Gastrocnemius medialis (tissue), 4 donors: ENCODE data around the gene PIGX.

ENCODE experiments used
- CTCF ChIP-seq, 5 experiments: fragments of 450-650 bp in 3 of 5; fragments of 200-600 bp in 2 of 5; sonication (generic) in 2 of 5; IDR thresholded peaks in 4 of 5; conservative IDR thresholded peaks in 1 of 5; 1 replicate in 4 of 5; 2 replicates in 1 of 5; pipeline ENCODE4 v1.5.1; 2016 to 2019; ENCODE audit warnings: antibody characterized with exemption in 5 of 5, mild to moderate bottlenecking in 3 of 5, moderate library complexity in 3 of 5
- POLR2A ChIP-seq, 2 donors: fragments of 450-650 bp; IDR thresholded peaks; one replicate each; pipeline ENCODE4 v1.6.1; 2017; ENCODE audit warnings: antibody characterized with exemption in 2 of 2, mild to moderate bottlenecking in 2 of 2, moderate library complexity in 2 of 2

GRCh38 chr3:196688349-196688748 lies 23.8 kb upstream of the PIGX start:
- TF ChIP-seq CTCF (IDR thresholded peaks at IDR 0.05 in 4 of 5, conservative IDR thresholded peaks at IDR 0.05 in 1 of 5) (no peak), POLR2A (IDR thresholded peaks at IDR 0.05) (no peak)
